Endothelial cell of umbilical vein (primary cell): ENCODE data around the gene COMT.

Experiments used
- EZH2 ChIP-seq: IDR thresholded peaks from 2 replicates; pipeline ENCODE4 v1.6.1; 2012; ENCODE audit warnings: borderline replicate concordance, low read depth, mild to moderate bottlenecking, moderate library complexity, low read length, inconsistent platforms; ENCODE audit not compliant: severe bottlenecking
- GATA2 ChIP-seq: IDR thresholded peaks from 2 replicates; pipeline ENCODE4 v1.7.0; 2011; ENCODE audit warnings: low read depth, mild to moderate bottlenecking, moderate library complexity, mixed read lengths, low read length; ENCODE audit not compliant: insufficient read length, insufficient read depth
- JUN ChIP-seq: IDR thresholded peaks from 2 replicates; pipeline ENCODE4 v1.6.1; 2011; ENCODE audit warnings: borderline replicate concordance, low read depth; ENCODE audit not compliant: insufficient read length, insufficient read depth
- MYC ChIP-seq: IDR thresholded peaks from one replicate; pipeline ENCODE4 v1.6.1; 2011; ENCODE audit warnings: mild to moderate bottlenecking, low read depth, low read length
- POLR2A ChIP-seq: IDR thresholded peaks from 2 replicates; pipeline ENCODE4 v1.6.1; 2012; ENCODE audit warnings: low read depth, mild to moderate bottlenecking, control low read depth, low read length
- POLR2AphosphoS5 ChIP-seq: IDR thresholded peaks from 2 replicates; pipeline ENCODE4 v1.6.1; 2012; ENCODE audit warnings: low read depth, mild to moderate bottlenecking, control low read depth, low read length, moderate library complexity; ENCODE audit not compliant: insufficient read depth
- TF ChIP-seq, protein P1 (sequence below), 2 donors: IDR thresholded peaks; 1 replicate in 1 of 2; 2 replicates in 1 of 2; pipeline ENCODE4 v1.5.1; 2011; ENCODE audit warnings: low read length in 2 of 2, mild to moderate bottlenecking in 2 of 2, moderate library complexity in 2 of 2, control low read depth in 1 of 2, inconsistent platforms in 1 of 2, low read depth in 1 of 2; ENCODE audit not compliant: insufficient read depth in 1 of 2; ENCODE audit errors: extremely low read depth in 1 of 2
- TF ChIP-seq, protein P2 (sequence below): IDR thresholded peaks from 2 replicates; pipeline ENCODE4 v1.6.1; 2011; ENCODE audit not compliant: insufficient read depth, insufficient read length

DNA sequence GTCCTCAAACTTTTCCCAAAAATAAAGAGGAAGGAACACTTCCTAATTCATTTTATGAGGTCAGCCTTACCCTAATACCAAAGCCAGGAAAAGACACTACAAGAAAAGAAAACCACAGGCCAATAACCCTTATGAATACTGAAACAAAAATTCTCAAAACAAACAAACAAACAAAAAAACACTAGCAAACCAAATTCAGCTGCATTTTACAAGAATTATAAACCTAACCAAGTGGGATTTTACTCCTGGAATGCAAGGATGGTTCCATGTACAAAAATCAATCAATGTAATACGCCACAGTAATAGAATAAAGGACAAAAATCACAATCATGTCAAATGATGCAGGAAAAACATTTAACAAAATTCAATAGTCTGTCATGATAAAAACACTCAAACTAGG lies 61.7 kb downstream of the COMT start:
- TF ChIP-seq, protein P1, sequence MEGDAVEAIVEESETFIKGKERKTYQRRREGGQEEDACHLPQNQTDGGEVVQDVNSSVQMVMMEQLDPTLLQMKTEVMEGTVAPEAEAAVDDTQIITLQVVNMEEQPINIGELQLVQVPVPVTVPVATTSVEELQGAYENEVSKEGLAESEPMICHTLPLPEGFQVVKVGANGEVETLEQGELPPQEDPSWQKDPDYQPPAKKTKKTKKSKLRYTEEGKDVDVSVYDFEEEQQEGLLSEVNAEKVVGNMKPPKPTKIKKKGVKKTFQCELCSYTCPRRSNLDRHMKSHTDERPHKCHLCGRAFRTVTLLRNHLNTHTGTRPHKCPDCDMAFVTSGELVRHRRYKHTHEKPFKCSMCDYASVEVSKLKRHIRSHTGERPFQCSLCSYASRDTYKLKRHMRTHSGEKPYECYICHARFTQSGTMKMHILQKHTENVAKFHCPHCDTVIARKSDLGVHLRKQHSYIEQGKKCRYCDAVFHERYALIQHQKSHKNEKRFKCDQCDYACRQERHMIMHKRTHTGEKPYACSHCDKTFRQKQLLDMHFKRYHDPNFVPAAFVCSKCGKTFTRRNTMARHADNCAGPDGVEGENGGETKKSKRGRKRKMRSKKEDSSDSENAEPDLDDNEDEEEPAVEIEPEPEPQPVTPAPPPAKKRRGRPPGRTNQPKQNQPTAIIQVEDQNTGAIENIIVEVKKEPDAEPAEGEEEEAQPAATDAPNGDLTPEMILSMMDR (IDR thresholded peaks at IDR 0.05; ENCODE audit: extremely low read depth in 1 of 2, insufficient read depth in 1 of 2, low read depth in 1 of 2, low read length in 2 of 2) = no peak
- TF ChIP-seq POLR2AphosphoS5 (no peak), POLR2A (no peak), MYC (no peak), JUN (no peak), EZH2 (no peak), GATA2 (no peak)
- TF ChIP-seq, protein P2, sequence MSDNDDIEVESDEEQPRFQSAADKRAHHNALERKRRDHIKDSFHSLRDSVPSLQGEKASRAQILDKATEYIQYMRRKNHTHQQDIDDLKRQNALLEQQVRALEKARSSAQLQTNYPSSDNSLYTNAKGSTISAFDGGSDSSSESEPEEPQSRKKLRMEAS = no peak
